Measurements from ENCODE around the gene SRGAP3.
A peak's percentile ranks its signal among the peaks of the same experiment; 100 is the strongest.
"Not testable (repeated sequence)": the region's sequence is repeated elsewhere in the genome, so short reads cannot be mapped to it uniquely, and the experiment has no call there.

The SRGAP3 gene

DNA sequence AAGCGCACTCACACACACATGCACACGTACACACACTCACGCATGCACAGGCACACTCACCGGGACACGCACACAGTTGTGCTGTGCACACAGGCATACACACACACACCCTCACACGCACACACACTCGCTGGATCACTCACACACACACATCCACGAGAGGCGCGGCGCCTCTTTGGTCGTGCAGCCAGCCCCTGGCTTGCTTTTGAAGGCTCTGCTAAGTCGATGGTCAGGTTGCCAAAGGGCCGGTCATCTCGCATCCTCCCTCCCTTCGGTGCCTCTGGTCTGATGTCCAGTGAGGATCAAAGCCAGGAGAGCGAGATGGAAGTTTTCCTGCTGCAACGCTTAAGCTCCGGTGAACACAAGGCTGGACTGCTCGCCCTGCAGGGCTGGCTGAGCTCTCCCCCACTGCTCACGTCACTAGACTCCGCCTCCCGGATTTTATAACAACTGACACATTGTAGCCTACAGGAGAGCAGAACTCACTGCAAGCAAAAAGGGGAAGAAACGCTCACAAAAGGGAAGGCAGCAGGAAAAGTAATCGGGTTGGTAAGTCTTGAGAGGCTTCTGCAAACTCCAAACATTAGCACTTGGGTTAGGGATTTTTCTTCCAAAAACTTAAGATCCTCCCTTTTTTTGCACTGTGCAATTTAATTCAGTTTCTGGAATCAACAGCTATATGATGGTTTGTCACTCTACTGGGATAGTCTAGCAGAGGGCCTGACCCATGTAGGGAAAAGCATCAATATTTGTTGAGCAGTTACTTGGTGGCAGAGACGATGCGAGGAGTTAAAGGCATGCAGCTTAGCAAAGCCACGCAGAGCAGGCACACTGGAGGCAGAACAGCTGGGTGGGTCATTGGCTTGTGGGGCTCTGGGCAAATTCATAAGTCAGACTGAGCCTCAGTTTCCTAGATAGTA is at the start of gene SRGAP3:
Gene SRGAP3, minus strand, starts transcription at position 374 of the 920 bp plus-strand sequence. CDS start 695 bp downstream, outside the sequence.
- DNase-seq = peak; percentile 49

DNA sequence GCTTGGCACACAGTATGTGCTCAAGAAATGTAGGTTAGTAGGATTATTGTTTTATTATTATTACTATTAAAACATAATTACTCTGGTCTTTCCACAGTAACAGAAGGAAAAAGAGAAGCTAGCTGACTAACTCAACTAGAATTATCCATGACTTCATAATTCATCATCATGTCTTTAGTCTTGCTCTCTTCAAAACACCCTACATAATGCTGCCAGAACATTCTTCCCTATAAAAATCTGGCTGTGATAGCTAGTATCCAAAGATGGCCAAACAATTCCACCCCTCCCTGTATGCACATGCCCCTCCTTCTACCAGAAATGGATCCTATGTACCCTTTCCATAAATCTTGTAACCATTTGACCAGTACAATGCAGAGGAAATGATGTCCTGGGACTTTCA is 48.8 kb upstream of the SRGAP3 start:
- DNase-seq = no peak

DNA sequence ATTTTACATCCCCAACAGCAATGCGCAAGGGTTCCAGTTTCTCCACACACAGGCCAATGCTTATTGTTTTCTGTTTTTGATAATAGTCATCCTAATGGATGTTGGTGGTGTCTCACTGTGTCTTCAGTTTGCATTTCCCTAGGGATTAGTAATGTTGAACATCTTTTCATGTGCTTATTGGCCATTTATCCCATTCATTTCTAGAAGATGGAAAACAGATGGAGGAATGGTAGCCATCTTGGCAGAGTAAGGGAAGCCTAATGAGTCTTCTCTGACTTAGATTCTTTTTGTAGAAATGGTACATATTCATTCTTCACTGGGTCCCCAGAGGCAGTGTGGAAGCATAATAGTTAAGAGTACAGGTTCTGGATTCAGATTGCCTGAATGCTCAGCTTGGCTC is 46.8 kb upstream of the SRGAP3 start:
- DNase-seq = no peak

DNA sequence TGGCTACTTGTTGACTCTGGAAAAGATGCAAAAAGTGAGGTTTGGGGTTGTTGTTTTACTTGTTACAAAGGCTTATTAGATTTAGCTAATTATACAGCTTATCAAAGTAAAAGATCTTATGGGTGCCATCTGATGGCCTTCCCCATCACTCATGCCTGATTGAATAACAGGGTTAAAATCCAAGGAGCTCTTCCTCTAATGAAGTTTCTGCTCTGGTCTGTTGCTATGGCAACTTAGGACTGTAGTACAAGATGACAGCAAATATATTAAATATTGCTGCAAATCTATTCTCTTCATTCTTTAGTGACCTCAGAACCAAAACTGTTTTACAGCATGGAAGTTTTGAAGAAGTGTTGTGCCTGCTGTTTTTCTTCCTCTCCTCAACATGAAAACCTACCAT is 45.6 kb upstream of the SRGAP3 start:
- no peak for DNase-seq

DNA sequence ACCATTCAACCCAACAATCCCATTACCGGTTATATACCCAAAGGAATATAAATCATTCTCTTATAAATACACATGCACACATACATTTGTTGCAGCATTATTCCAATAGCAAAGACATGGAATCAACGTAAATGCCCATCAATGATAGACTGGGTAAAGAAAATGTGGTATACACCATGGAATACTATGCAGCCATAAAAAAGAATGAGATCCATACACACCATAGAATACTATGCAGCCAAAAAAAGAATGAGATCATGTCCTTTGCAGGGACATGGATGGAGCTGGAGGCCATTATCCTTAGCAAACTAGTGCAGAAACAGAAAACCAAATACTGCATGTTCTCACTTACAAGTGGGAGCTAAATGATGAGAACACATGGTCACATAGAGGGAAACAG is 44.5 kb upstream of the SRGAP3 start:
- DNase-seq = not testable (repeated sequence)

DNA sequence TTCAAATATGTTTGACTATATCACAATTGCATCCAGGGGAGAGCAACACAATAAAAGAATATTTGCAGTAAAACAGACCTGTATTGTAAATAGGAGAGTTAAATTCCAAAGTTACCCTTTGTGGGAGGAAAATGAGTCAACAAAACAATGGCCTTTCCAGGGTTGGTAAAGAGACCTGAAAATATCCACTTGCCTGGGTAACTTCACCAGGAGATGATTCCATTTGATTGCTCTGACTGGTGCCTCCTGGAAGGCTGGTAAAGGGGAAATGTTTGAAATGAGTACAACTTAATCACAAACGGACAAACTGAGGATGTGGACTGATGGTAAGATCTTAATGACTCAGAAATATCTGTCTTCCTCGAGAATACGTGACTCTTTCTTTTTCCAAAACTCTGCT is 43.6 kb upstream of the SRGAP3 start:
- no peak for DNase-seq

DNA sequence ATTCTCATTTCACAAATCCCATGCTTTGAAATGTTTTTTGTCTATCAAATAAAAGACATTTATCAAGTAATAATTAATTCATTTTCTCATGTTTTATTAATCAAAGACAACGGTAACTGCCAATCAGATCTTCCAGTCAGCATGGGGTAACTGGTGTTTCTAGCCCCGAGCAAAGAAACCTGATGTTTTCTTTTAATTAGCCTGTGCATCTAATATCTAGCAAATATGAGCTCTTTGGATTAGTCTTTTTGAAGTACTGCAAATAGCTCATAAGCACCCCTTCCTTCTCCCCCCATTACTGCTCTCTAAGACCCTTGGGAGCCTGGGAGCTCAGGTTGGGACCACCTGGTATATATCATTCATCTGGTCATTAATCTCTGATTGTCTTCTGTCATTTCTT is 43.1 kb upstream of the SRGAP3 start:
- no peak for DNase-seq

DNA sequence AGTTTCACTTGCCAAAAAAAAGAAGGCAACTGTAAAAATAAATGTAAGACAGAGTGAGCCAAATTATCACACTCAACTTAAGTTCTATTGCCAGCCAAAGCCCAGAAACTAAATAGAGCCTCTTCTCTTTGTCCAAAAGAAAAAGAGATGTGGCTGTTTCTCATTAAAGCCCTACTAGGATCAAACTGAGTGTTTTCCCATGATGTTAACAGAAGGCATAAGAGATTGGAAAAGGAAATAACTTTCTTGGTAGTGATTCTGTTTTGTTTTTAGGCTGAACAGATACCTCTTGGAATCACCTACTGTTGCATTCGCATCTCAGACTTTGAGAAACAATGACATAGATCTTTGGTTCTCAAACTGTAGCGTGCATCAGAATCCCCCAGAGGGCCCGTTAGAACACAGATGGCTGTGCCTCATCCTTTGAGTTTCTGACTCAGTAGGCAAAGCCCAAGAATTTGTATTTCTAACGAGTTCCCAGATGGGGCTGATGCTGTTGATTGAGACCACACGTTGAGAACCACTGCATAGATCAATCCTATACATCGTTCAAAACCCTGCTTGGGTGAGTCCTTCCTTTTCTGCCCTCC is 42.5 kb upstream of the SRGAP3 start:
- no peak for DNase-seq

DNA sequence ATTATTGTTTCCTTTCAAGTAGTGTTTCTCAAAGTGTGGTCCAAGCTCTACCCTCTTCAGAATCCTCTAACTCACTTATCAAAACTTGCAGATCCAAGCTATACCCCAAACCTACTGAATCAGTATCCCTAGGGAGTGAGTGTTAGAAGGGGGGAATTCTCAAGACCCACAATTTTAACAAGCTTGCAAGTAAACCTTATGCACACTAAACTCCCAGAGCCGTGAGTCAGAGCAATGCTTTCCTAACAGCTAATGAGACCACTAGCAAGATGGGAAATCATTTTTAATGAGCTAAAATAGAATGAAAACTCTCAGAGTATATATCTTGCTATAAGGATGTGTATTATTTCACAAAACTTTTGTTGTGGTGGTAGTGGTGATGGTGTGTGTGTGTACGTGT is 41.1 kb upstream of the SRGAP3 start:
- no peak for DNase-seq

DNA sequence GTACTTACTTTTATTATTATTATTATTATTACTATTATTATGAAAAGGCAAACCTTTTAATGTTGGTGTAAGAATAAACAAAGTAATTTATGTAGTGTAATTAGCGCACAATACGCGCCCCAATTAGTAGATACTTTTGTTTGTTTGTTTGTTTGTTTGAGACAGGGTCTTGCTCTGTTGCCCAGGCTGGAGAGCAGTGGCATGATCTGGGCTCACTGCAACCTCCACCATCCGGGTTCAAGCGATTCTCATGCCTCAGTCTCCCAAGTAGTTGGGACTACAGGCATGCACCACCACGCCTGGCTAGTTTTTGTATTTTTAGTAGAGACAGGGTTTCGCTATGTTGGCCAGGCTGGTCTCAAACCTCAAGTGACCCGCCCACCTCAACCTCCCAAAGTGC is 32.1 kb upstream of the SRGAP3 start:
- not testable (repeated sequence) for DNase-seq

DNA sequence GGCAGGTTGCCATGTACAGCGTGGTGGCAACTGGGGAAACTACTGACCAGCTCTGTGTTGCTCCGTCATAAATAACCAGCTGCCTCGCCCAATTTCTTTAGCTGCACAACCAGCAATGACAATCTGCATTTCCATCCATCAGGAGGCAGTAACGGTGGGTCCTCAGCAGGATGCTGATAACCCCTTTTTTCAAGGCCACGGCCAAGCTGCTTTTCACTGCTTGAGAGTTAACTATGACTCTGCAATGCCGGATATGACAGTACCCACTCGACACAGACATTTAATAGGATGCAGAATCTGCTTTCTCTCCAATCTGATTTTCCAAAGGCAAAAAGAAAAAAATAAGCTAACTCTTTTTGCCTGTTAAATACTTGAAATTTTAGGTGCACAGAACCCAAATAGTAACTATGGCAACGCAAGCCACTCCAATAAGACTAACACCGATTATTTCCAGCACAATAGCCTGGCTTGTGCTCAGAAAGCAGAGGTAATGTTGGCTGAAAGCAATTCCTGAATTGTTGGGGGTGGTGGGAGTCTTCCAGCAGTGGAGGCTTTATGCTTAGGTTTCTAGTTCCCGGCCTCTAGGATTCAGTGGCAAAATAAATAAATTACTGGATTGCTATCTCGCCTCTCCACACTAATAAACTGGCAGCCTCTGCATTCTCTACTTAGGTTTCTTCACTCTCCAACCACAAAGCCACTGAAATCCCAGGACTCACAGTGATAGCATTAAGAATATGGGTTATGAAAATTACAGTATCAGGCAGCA is 31.2 kb upstream of the SRGAP3 start:
- DNase-seq = no peak

DNA sequence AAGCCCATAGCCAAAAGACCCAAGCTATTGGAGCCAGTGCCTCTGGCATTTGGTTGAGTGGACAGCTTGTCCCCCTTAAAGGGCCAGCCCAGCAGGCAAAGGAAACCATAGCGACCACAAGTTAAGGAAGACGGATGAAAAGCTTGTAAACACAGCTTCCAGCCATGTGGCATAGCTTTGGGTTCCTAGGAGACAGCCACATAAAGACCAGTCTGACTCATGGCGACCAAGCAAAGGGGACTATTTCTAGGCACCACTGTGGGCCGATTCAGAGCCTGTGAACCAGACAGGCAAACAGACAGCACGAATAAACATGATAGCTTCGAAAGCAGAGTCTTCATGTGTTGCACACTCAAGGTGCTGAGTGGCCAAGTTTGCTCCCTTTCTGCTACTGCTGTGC is 30.5 kb upstream of the SRGAP3 start:
- no peak for DNase-seq

DNA sequence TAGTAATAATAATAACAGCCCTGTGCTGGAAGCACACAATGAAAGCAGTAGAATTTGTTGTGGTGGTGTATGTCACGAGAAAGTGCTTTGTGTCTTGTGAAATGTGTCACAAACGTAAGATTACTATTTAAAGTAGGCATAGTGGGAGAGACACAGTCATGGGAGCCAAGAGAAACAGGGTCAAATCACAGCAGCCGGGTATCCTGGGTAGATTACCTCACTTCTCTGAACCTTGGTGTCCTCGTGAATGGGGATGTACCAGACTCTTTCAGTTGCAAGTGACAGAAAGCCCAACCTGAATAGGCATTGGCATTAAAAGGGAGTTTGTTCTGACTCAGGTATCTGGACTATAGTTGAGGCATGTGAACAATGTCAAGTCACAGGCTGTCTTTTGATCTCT is 29.1 kb upstream of the SRGAP3 start:
- no peak for DNase-seq

DNA sequence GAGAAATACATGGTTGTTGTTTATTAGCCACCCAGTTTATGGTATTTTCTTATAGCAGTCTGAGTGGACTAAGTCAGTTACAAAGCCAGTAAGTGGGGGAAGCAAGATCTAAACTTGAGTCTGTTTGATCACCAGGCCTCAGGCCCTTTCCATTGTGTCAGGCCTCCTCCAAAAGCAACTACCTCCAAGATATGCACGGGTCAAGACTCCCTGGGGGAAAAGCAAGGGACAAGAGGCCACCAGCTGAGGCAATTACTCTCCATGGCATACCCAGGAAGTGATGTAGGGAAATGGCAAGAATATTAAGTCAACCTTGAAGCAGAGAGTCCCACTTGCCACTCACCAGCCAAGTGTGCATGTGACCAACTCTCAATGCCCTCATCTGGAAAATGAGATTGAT is 28.6 kb upstream of the SRGAP3 start:
- DNase-seq = no peak

DNA sequence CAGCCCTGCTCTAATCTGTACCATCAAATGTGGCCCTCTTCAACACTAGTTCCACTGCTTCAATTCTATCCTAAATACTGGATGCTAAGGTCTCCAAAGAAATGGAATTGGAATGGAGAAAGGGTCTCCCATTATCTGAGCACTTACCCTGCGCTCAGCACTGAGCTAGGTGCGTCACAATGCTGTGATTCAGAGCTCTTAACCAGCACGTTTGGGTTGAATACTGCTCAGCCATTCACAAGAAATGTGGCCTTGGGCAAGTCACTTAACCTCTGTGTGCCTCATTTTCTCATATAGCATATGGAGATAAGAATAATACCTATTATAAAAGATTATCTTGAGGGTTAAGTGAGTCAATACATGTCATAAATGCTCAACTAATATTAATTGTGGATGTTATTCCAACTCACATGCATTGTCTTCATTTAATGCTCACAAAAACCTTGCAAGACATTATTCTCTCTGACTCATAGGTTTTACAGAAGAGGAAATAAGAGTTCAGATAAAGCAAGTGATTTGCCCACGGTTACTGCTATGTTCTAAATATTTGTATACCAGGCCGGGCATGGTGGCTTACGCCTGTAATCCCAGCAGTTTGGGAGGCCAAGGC is 27.4 kb upstream of the SRGAP3 start:
- DNase-seq = no peak

DNA sequence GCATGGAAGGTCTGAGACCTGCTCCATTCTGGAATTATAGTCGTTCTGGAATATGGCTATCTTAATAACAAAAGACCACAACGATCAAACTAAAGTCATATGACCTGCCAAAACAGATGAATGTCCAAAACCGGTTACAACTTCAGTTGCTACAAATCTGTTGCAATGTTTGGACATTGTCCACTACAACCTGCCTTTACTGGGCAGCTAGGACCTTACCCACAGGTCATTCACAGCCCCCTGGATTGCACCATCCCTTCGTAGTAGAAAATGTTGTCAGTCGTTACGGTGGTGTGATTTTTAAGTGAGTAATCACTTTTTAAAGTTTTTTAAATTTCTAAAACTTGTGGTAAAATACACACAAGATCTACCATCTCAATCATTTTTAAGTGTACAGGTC is 22.5 kb upstream of the SRGAP3 start:
- no peak for DNase-seq

DNA sequence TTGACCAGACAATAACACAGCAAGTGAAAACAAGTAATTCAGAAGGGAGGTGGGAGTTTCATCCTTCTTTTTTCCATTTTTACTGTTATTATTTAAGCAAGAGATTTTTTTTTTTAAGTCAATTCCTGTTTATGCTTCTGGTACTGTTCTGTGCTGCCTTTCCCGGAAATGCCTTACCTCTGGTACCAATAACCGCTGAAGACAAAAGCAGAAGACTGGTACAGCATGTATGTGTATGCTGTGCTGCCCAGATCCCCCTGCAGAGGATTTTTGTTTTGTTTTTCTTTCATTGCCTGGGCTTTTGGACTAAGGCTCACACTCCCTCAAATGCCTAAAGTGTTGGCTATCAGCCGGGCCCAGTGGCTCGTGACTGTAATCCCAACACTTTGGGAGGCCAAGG is 21.3 kb upstream of the SRGAP3 start:
- DNase-seq = no peak

DNA sequence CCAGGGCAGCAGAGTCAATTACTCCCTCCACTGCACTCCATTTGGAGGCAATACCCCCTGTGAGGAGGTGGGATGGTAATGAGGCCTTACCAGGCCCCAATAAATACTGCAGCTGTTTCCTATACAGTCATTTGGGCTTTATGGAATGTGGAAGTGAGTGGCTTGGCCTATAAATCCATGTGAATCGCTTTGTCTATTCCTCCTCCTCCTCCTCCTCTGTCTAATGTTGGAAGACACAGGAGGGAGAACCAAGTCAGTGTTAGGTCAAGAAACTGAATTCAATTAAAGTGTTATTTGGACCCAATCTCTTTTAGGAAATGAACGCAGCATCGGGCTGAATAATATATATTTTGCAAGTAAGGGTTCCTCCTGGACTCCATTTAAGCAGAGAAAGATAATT is 17.3 kb upstream of the SRGAP3 start:
- no peak for DNase-seq

DNA sequence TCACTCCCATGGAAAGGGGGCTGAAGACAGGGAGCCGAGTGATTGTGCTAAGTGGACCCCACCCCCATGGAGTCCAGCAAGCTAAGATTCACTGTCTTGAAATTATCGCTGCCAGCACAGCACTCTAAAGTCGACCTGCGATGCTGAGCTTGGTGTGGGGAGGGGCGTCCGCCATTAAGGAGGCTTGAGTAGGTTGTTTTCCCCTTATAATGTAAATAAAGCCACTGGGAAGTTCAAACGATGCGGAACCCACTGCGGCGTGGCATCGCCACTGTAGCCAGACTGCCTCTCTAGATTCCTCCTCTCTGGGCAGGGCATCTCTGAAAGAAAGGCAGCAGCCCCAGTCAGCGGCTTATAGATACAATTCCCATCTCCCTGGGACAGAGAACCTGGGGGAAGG is 10.9 kb upstream of the SRGAP3 start:
- no peak for DNase-seq

DNA sequence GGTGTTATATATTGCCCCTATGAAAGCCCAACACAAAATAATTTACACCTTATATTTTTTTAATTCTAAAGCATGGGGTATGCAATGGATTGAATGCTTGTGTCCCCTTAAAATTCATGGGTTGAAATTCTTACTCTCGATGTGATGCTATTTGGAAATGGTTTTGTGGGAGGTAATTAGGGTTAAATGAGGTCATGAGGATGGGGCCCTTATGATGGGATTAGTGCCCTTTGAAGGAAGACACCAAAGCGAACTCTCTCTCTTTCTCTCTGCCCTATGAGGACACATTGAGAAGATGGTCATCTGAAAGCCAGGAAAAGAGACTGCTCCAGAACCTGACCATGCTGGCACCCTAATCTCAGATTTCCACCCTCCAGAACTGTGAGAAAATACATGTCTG is 7.6 kb upstream of the SRGAP3 start:
- DNase-seq = no peak

DNA sequence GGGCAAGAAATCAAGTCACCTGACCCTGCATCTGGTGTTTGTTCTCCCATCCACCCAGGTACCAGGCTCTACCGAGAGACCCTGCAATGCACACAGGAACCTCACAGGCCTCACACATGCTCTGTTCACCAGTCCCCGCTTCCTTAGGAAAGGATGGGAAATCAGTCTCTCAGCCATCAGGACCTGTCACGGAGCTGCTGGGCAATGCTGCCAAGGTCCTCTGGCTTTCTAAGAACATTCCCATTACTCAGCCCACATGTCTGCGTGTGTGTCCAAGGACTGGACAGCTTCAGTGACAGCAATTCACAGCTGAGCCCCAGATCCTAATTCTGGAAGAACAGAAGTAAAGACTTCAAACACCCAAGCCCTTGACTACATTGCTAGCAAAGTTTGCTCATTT is 6.5 kb upstream of the SRGAP3 start:
- no peak for DNase-seq

DNA sequence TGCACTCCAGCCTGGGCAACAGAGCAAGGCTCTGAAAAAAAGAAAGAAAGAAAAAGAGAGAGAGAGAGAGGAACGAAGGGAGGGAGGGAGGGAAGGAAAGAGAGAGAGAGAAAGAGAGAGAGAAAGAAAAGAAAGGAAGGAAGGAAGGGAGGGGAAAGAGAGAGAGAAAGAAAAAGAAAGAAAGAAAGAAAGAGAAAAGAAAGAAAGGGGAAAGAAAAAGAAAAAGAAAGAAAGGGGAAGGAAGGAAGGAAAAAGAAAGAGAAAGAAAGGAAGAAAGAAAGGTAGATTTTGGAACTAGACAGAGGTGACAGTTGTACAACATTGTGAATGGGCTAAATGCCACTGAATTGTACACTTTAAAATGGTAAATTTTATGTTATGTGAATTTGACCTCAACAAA is 5.3 kb upstream of the SRGAP3 start:
- DNase-seq = no peak

DNA sequence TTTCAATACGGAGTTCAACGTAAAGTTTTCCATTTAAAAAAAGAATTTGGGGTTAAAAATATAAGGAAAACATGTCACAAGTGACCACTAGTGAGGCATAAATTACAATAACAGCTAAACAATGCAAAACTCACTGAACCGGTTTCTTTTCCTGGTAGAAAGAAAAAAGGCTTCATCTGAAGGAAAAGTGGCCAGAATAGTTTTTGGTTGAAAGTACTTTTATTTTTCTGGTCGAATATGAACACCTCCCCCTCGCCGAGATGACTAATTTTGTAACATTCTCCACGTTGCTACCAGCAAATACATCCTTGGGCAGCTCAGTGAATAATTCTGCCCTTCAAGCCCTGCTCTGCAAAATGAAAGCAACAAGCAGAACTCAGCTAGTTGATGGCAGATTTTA is 3.9 kb upstream of the SRGAP3 start:
- no peak for DNase-seq

All from NCI-H446 treated with DMSO at 0.1 percent for 48 hours (cell line).